ENCODE results near the gene STAT4.
A peak's percentile ranks its signal among the peaks of the same experiment; 100 is the strongest.
"Not testable (repeated sequence)": the region's sequence is repeated elsewhere in the genome, so short reads cannot be mapped to it uniquely, and the experiment has no call there.

STAT4 gene

DNA sequence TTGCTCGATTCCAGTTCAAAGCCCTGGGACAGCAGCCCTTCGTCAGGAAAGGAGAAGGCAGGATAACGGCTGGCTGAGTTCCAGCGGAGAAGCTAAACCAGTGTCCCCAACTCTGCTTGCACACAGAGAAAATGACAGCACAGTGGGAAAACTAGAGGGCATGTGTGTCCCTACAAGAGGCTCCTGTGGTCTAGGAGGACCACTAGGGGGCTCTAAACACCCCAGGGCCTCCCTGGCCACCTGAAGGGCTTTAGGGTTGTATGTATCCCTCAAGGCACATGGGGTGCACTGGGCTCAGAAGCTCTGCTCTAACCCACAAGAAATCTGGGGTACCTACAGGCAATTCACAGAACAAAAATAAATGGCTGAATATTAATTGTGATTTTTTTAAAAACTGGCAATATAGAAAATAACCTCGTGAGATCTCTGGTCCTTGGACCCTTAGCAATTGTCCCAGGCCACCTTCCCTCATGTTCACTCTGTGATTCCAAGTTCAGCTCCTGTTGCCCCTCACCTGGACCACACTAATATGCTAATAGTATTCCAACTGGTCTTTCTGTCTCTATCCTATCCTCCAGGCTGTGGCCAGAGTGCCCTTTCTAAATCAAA, 154.4 kb downstream of the STAT4 start:
- DNase-seq (ENCODE audit: insufficient read length), result peak; percentile 29
- TF ChIP-seq POLR2A (IDR thresholded peaks at IDR 0.05; ENCODE audit: low read depth, low read length) (no peak), POLR2AphosphoS5 (IDR thresholded peaks at IDR 0.05; ENCODE audit: low read depth, low read length) (no peak), TAF1 (IDR thresholded peaks at IDR 0.05; ENCODE audit: borderline replicate concordance, low read depth, low read length) (no peak)
- no peak for FAIRE-seq

- not testable (repeated sequence) for FAIRE-seq; DNase-seq (ENCODE audit: insufficient read length)
Observed at GRCh38 chr2:190995315-190995714, 155.5 kb downstream of the STAT4 start.

- DNase-seq (ENCODE audit: insufficient read length) (no peak), FAIRE-seq (no peak)
- TF ChIP-seq POLR2AphosphoS5 (IDR thresholded peaks at IDR 0.05; ENCODE audit: low read depth, low read length) (peak; percentile 79), TAF1 (IDR thresholded peaks at IDR 0.05; ENCODE audit: borderline replicate concordance, low read depth, low read length) (no peak), POLR2A (IDR thresholded peaks at IDR 0.05; ENCODE audit: low read depth, low read length) (peak; percentile 65; the same call in 1 of the 2 replicates)
Observed at GRCh38 chr2:190994148-190994547, 156.6 kb downstream of the STAT4 start.

DNA sequence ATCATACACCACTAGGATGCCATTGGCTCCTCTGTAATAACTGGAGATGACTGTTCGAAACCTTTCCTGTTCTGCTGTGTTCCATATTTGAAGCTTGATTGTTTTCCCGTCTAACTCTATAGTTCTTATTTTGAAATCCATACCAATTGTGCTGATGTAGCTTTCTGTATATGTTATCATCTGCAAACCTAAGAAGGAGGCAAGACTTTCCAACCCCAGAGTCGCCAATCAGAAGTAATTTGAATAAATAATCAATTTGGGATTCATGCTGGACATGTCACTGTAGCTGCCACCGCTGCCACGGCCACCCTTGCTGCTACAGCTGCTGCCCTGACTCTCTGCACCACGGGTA, 157.5 kb downstream of the STAT4 start:
- TF ChIP-seq POLR2AphosphoS5 (IDR thresholded peaks at IDR 0.05; ENCODE audit: low read depth, low read length) (no peak), TAF1 (IDR thresholded peaks at IDR 0.05; ENCODE audit: borderline replicate concordance, low read depth, low read length) (no peak), POLR2A (IDR thresholded peaks at IDR 0.05; ENCODE audit: low read depth, low read length) (no peak)
- no peak for DNase-seq (ENCODE audit: insufficient read length)
- no peak for FAIRE-seq

DNA sequence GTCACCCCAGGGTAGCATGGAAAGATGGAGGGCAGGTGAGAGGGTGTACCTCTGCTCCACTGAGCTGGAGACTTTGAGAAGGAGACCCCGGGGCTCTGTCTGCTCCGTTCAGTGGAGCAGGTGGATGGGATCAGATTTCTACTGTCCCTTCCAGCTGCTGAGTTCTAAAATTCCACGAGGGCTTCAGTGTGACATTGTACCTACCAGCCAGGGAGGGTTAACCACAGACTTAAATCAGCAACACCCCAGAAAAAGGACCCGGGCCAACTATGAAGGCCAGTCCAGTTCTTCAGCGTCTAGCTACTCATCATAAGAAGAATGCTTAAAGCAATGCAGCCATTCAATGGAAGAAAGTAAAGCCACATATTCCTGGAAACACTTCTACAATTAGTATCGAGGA, 160.7 kb downstream of the STAT4 start:
- FAIRE-seq, result no peak

GRCh38 chr2:190988910-190989309, 161.9 kb downstream of the STAT4 start:
- FAIRE-seq (no peak), DNase-seq (ENCODE audit: insufficient read length) (no peak)
- no peak for TF ChIP-seq TAF1 (IDR thresholded peaks at IDR 0.05; ENCODE audit: borderline replicate concordance, low read depth, low read length)
- peak; percentile 43; the same call in 1 of the 2 replicates for TF ChIP-seq POLR2AphosphoS5 (IDR thresholded peaks at IDR 0.05; ENCODE audit: low read depth, low read length)
- peak; percentile 61; the same call in 1 of the 2 replicates for TF ChIP-seq POLR2A (IDR thresholded peaks at IDR 0.05; ENCODE audit: low read depth, low read length)

More for the DNA sequence above, 160.7 kb downstream of the STAT4 start:
- TF ChIP-seq POLR2AphosphoS5 (IDR thresholded peaks at IDR 0.05; ENCODE audit: low read depth, low read length) (peak; percentile 39; the same call in 1 of the 2 replicates), TAF1 (IDR thresholded peaks at IDR 0.05; ENCODE audit: borderline replicate concordance, low read depth, low read length) (no peak)
- DNase-seq (ENCODE audit: insufficient read length), result no peak

- FAIRE-seq, result no peak
- DNase-seq (ENCODE audit: insufficient read length), result no peak
- no peak for TF ChIP-seq TAF1 (IDR thresholded peaks at IDR 0.05; ENCODE audit: borderline replicate concordance, low read depth, low read length)
- TF ChIP-seq POLR2AphosphoS5 (IDR thresholded peaks at IDR 0.05; ENCODE audit: low read depth, low read length), result peak; percentile 76
- TF ChIP-seq POLR2A (IDR thresholded peaks at IDR 0.05; ENCODE audit: low read depth, low read length), result peak; percentile 35; the same call in 1 of the 2 replicates
Observed at GRCh38 chr2:190987938-190988337, 162.9 kb downstream of the STAT4 start.

DNA sequence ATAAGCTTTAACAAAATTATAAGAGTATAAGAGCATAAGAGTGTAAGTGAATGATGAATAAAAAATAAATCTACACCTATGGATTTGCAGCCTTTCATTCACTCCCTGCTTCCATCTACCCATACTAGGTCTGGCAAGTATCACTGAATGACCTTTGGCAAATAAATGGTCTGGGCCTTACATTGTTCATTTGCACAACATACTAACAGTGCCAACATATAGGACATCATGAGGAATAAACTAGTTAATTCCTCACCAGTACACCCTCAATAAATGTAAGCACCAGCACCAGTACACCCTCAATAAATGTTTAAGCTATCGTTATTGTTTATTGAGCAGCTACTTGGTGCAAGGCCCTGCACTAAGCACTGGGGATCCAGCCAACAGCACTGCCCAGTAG, 163.7 kb downstream of the STAT4 start:
- peak; percentile 51; the same call in 1 of the 2 replicates for TF ChIP-seq POLR2AphosphoS5 (IDR thresholded peaks at IDR 0.05; ENCODE audit: low read depth, low read length)
- no peak for TF ChIP-seq TAF1 (IDR thresholded peaks at IDR 0.05; ENCODE audit: borderline replicate concordance, low read depth, low read length)
- TF ChIP-seq POLR2A (IDR thresholded peaks at IDR 0.05; ENCODE audit: low read depth, low read length), result peak; percentile 55
- FAIRE-seq (no peak), DNase-seq (ENCODE audit: insufficient read length) (no peak)

DNA sequence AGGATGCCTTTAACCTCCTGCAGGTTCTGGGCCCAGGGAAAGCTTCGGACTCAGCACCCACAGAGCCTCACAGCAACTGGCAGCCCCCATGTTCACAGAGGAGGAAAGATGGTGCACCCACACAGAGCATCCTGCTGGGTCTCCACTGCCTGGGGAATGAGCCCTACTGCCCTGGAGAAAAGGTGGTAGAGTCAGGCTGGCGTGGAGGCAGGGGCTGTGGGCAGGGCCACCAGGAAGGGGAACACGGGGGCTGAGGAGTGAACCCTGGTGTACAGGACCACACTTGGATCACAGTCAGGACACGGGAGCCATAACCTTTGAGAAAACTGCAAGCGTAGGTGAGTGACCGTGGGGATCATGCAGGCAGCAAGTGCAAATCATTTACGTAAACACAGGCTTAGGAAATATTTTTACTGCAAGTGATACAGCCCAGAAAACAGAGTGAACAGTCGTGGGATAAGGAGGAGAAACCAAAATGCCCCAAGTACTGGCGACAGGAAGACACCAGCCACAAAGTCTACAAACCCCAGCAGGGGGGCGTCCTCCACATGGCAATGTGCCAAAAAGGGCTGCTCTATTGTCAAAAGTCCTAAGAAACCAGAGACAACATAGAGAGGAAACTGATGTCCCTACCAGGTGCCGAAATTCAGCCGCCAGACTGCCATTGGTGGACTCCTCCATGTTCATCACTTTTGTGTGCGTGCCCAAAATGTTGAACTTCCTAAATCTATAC, 164.4 kb downstream of the STAT4 start:
- TF ChIP-seq POLR2A (IDR thresholded peaks at IDR 0.05; ENCODE audit: low read depth, low read length) (peak; percentile 6; the same call in 1 of the 2 replicates), POLR2AphosphoS5 (IDR thresholded peaks at IDR 0.05; ENCODE audit: low read depth, low read length) (no peak)
- DNase-seq (ENCODE audit: insufficient read length), result no peak
- no peak for FAIRE-seq

DNA sequence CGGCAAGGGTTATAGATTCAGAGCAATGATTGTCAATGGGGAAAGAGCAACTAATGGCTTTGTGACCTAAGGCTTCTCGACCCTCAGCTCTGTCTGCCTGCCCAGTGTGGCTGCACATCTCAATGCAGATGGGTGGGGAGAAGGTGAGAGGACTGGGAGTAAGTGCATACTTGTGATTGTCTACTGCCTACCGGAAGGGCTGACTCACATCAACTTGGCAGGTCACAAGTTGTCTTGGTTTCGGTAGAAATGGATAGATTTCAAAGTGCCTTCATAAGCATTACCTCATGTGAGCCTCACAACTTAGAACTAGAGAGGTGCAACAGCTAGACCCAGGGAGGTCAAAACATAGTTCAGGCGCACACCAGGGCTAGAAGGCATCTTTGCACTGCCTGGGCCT, 166.2 kb downstream of the STAT4 start:
- no peak for TF ChIP-seq TAF1 (IDR thresholded peaks at IDR 0.05; ENCODE audit: borderline replicate concordance, low read depth, low read length)
- TF ChIP-seq POLR2AphosphoS5 (IDR thresholded peaks at IDR 0.05; ENCODE audit: low read depth, low read length), result peak; percentile 79
- TF ChIP-seq POLR2A (IDR thresholded peaks at IDR 0.05; ENCODE audit: low read depth, low read length), result peak; percentile 64; the same call in 1 of the 2 replicates
- DNase-seq (ENCODE audit: insufficient read length) (no peak), FAIRE-seq (no peak)

DNA sequence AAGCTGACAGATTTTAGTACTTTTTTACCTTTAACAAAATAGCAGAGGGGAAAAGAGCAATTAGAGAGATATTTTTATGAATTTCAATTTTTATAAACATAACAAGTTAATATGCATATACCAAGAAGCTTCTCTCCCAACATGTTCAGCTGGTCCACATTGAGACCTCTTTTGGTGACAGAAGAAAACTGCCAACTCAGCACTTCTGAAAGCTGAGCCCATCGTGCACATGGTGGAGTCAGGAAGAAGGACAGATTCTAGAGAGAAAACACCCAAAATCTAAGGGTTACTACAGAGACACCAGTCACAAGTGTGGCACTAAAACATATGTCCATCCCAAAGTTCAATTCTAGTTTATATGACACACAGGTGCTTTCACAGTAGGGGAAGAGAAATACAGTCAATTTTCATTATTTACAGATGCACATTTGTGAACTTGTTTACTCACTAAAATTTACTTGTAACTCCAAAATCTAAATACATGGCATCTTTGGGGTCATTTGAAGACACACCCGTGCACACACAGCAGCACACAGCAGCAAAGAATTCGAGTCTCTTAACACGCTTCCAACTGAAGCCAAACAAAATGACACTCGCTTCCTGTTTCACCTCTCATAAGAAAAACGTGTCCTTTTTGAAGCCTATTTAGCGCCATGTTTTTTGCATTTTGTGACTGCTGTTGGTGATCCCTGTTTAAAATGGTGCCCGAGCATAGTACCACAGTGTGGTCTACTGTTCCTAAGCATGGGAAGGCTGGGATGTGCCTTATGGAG, 168.3 kb downstream of the STAT4 start:
- DNase-seq (ENCODE audit: insufficient read length) (no peak), FAIRE-seq (no peak)
- TF ChIP-seq POLR2A (IDR thresholded peaks at IDR 0.05; ENCODE audit: low read depth, low read length), result peak; percentile 66; the same call in 1 of the 2 replicates
- TF ChIP-seq TAF1 (IDR thresholded peaks at IDR 0.05; ENCODE audit: borderline replicate concordance, low read depth, low read length), result no peak
- TF ChIP-seq POLR2AphosphoS5 (IDR thresholded peaks at IDR 0.05; ENCODE audit: low read depth, low read length), result peak; percentile 65; the same call in 1 of the 2 replicates
